K562 (cell line): Measurements from ENCODE around the gene GAMT. TPM values are rescaled to one million over a fixed set of nuclear protein-coding genes. Genes with fewer than 3 reads are reported as not detected.

Experiments
- BRD9 ChIP-seq: fragments of 450-650 bp; IDR thresholded peaks from 2 replicates; pipeline ENCODE4 v1.6.1; 2018; ENCODE audit warnings: low read depth; ENCODE audit not compliant: partially characterized antibody
- CREBBP ChIP-seq: IDR thresholded peaks from one replicate; pipeline ENCODE4 v1.6.1; 2012; ENCODE audit warnings: low read depth, mild to moderate bottlenecking, control low read depth, inconsistent platforms, low read length
- MAZ ChIP-seq, 2 experiments: fragments of 450-650 bp in 1 of 2; sonication (generic) in 1 of 2; formaldehyde crosslinking; IDR thresholded peaks in 1 of 2; conservative IDR thresholded peaks in 1 of 2; 2 replicates each; pipeline versions ENCODE4 v1.4.0 to v1.5.0; 2020; ENCODE audit warnings: mild to moderate bottlenecking in 1 of 2, missing genetic modification reagents in 1 of 2
- MYNN ChIP-seq, 2 experiments: sonication (generic); formaldehyde crosslinking in 1 of 2; IDR thresholded peaks; 2 replicates each; pipeline versions ENCODE4 v1.5.0 to v1.6.1; 2016 to 2020; ENCODE audit warnings: antibody characterized with exemption in 1 of 2, missing genetic modification reagents in 1 of 2
- NR2C2 ChIP-seq, 2 experiments: fragments of 200-800 bp in 1 of 2; sonication (Bioruptor generic) in 1 of 2; sonication (generic) in 1 of 2; formaldehyde crosslinking in 1 of 2; IDR thresholded peaks; 2 replicates each; pipeline versions ENCODE4 v1.6.1 to v1.8.0; 2016 to 2022; ENCODE audit warnings: mild to moderate bottlenecking in 1 of 2, missing compliant biosample characterization in 1 of 2, missing genetic modification characterization in 1 of 2, missing genetic modification reagents in 1 of 2
- PREB ChIP-seq: sonication (generic); formaldehyde crosslinking; IDR thresholded peaks from 2 replicates; pipeline ENCODE4 v1.8.1; 2023; ENCODE audit warnings: mild to moderate bottlenecking, missing genetic modification reagents
- THRAP3 ChIP-seq: fragments of 450-650 bp; IDR thresholded peaks from 2 replicates; pipeline ENCODE4 v1.6.1; 2016; ENCODE audit warnings: mild to moderate bottlenecking, inconsistent platforms, borderline replicate concordance
- ZBTB1 ChIP-seq: sonication (generic); formaldehyde crosslinking; IDR thresholded peaks from 2 replicates; pipeline ENCODE4 v1.8.1; 2023; ENCODE audit warnings: missing genetic modification reagents, low read depth, mild to moderate bottlenecking, borderline replicate concordance
- ZNF121 ChIP-seq: sonication (generic); formaldehyde crosslinking; conservative IDR thresholded peaks from 2 replicates; pipeline ENCODE4 v1.8.0; 2022; ENCODE audit warnings: missing genetic modification reagents
- ZNF197 ChIP-seq: fragments of 200-800 bp; sonication (Bioruptor generic); IDR thresholded peaks from 2 replicates; pipeline ENCODE4 v1.6.1; 2016; ENCODE audit warnings: low read depth, missing genetic modification characterization, missing compliant biosample characterization
- polyA plus RNA-seq, 8 experiments: library from polyadenylated mRNA; depleted of rRNA in 4 of 8; stranded (reverse) in 5 of 8; unstranded in 3 of 8; fragments of >200 nt; fragmentation: Nextera tagmentation in 2 of 8; fragmentation: Illumina TruSeq in 1 of 8; extraction: Ambion mirVana in 2 of 8; extraction: Trizol in 1 of 8; gene quantifications; 2 replicates each; pipeline versions ENCODE4 v1.2.1 to v1.2.3, GENCODE V29; 2011 to 2014; ENCODE audit warnings: inconsistent platforms in 1 of 8, missing spikeins in 1 of 8
- total RNA-seq, 7 experiments: library from RNA; depleted of rRNA in 6 of 7; stranded (reverse); fragments of >200 nt in 6 of 7; fragmentation: Illumina TruSeq in 2 of 7; extraction: Trizol in 2 of 7; gene quantifications; 2 replicates each; pipeline versions ENCODE4 v1.2.1 to v1.2.3, GENCODE V29; 2011 to 2021; ENCODE audit warnings: low replicate concordance in 1 of 7
- TF ChIP-seq, protein P1 (sequence below): fragments of 450-650 bp; IDR thresholded peaks from 2 replicates; pipeline ENCODE4 v1.7.0; 2016; ENCODE audit warnings: borderline replicate concordance
- TF ChIP-seq, protein P2 (sequence below): conservative IDR thresholded peaks from 2 replicates; pipeline ENCODE4 v1.6.1; 2011; ENCODE audit warnings: low read depth, mild to moderate bottlenecking, low read length; ENCODE audit not compliant: control insufficient read depth
- TF ChIP-seq, protein P3 (sequence below): sonication (generic); formaldehyde crosslinking; IDR thresholded peaks from 2 replicates; pipeline ENCODE4 v1.8.0; 2022; ENCODE audit warnings: mild to moderate bottlenecking, missing genetic modification reagents

GAMT gene
- total and polyA plus RNA-seq, 9 of the 15 experiments (the other 6 are each of a cell fraction or from before 2014, with no cell fraction given): 1.3 to 35.3 (median 27.2) TPM

DNA sequence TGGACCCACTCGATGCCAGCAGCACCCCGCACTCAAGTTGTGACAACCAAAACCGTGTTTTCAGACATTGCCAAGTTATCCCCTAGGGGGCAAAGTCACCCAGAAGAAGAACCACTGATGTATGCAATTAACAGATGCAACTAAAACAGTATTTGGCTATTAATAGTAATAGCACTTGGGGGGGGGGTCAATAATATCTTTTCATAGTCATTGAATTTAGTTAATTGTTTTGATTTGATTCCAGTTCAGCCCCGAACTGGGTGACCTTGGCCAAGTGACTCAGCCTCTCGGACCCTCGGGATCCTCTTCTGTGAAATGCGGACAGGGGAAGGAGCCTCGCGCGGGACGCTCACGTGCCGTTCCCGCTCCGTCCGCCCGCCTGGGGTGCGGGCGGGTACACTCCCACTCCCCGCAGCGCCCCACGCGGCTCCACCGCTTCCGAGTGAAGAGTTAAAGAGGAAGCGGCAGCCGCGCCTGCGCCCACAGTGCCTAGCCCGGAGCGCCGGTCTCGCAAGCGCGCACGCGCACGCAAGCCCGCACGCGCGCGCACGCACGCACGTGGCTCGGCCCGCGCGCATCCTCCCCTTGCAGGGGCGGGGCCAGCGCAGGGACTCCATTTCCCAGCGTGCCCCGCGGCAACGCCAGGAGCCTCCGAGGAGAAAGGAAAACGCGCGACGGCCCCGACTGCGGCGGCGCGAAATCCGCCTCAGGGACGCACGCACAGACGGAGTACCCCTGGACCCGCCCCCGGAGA is 5.6 kb upstream of the GAMT start (continued):
- TF ChIP-seq, protein P1, sequence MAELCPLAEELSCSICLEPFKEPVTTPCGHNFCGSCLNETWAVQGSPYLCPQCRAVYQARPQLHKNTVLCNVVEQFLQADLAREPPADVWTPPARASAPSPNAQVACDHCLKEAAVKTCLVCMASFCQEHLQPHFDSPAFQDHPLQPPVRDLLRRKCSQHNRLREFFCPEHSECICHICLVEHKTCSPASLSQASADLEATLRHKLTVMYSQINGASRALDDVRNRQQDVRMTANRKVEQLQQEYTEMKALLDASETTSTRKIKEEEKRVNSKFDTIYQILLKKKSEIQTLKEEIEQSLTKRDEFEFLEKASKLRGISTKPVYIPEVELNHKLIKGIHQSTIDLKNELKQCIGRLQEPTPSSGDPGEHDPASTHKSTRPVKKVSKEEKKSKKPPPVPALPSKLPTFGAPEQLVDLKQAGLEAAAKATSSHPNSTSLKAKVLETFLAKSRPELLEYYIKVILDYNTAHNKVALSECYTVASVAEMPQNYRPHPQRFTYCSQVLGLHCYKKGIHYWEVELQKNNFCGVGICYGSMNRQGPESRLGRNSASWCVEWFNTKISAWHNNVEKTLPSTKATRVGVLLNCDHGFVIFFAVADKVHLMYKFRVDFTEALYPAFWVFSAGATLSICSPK: no peak
- peak; percentile 86 for TF ChIP-seq ZNF121 (CRISPR knock-in tag)
- TF ChIP-seq ZBTB1 (CRISPR knock-in tag): peak; percentile 83
- no peak for TF ChIP-seq BRD9
- TF ChIP-seq ZNF197 (CRISPR knock-in tag): peak; percentile 99
- no peak for TF ChIP-seq CREBBP
- 0 out of 2 replicates have a peak, but pooled peaks have one; percentile 10 for TF ChIP-seq NR2C2 (CRISPR knock-in tag; IDR thresholded peaks at IDR 0.05)
- TF ChIP-seq NR2C2 (tag; IDR thresholded peaks at IDR 0.05): peak; percentile 87
- peak in 1 of 2 experiments; percentile 92; a peak in 3 of 4 replicates for TF ChIP-seq MAZ (CRISPR knock-in tag; conservative IDR thresholded peaks at IDR 0.05 in 1 of 2, IDR thresholded peaks at IDR 0.05 in 1 of 2)
- 0 out of 2 replicates have a peak, but pooled peaks have one; percentile 23 for TF ChIP-seq PREB (CRISPR knock-in tag)
- no peak for TF ChIP-seq THRAP3
- TF ChIP-seq, protein P2, sequence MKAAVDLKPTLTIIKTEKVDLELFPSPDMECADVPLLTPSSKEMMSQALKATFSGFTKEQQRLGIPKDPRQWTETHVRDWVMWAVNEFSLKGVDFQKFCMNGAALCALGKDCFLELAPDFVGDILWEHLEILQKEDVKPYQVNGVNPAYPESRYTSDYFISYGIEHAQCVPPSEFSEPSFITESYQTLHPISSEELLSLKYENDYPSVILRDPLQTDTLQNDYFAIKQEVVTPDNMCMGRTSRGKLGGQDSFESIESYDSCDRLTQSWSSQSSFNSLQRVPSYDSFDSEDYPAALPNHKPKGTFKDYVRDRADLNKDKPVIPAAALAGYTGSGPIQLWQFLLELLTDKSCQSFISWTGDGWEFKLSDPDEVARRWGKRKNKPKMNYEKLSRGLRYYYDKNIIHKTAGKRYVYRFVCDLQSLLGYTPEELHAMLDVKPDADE: peak; percentile 82
- TF ChIP-seq MYNN (IDR thresholded peaks at IDR 0.05): no peak
- no peak for TF ChIP-seq MYNN (CRISPR knock-in tag; IDR thresholded peaks at IDR 0.05)
- TF ChIP-seq, protein P3, sequence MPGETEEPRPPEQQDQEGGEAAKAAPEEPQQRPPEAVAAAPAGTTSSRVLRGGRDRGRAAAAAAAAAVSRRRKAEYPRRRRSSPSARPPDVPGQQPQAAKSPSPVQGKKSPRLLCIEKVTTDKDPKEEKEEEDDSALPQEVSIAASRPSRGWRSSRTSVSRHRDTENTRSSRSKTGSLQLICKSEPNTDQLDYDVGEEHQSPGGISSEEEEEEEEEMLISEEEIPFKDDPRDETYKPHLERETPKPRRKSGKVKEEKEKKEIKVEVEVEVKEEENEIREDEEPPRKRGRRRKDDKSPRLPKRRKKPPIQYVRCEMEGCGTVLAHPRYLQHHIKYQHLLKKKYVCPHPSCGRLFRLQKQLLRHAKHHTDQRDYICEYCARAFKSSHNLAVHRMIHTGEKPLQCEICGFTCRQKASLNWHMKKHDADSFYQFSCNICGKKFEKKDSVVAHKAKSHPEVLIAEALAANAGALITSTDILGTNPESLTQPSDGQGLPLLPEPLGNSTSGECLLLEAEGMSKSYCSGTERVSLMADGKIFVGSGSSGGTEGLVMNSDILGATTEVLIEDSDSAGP (CRISPR knock-in tag): 0 out of 2 replicates have a peak, but pooled peaks have one; percentile 41
